HUES6 (cell line): Measurements from ENCODE around the gene NDUFS4.

Experiments
- H3K27ac ChIP-seq: 2 replicates; pipeline ENCODE4 v1.7.0; 2013; ENCODE audit warnings: low read depth, mild to moderate bottlenecking, low read length, inconsistent platforms
- H3K27me3 ChIP-seq: 2 replicates; pipeline ENCODE4 v1.6.1; 2013; ENCODE audit warnings: low read length; ENCODE audit not compliant: control insufficient read depth, insufficient read depth
- H3K36me3 ChIP-seq: 2 replicates; pipeline ENCODE4 v1.6.1; 2013; ENCODE audit warnings: low read length; ENCODE audit not compliant: control insufficient read depth, insufficient read depth
- H3K4me1 ChIP-seq: 2 replicates; pipeline ENCODE4 v1.6.1; 2013; ENCODE audit warnings: low read length; ENCODE audit not compliant: control insufficient read depth, insufficient read depth
- H3K4me3 ChIP-seq: 2 replicates; pipeline ENCODE4 v1.5.1; 2013; ENCODE audit warnings: low read depth, low read length
- H3K9ac ChIP-seq: one replicate; pipeline ENCODE4 v1.6.1; 2013; ENCODE audit warnings: mild to moderate bottlenecking, low read length
- H3K9me3 ChIP-seq: 2 replicates; pipeline ENCODE4 v1.6.1; 2013; ENCODE audit warnings: low read depth, low read length; ENCODE audit not compliant: control insufficient read depth, insufficient read depth

The NDUFS4 gene

GRCh38 chr5:53571403-53571802 is 11.0 kb downstream of the NDUFS4 start:
- H3K36me3 ChIP-seq = peaks cover 2% of the 10 kb centered on the region; the same call in 1 of the 2 replicates
- no peaks in the 10 kb centered on the region; the same call in 1 of the 2 replicates for H3K9me3 ChIP-seq
- no peaks in the 10 kb centered on the region for H3K27me3 ChIP-seq
- no peaks in the 10 kb centered on the region for H3K4me1 ChIP-seq
- H3K9ac ChIP-seq = no peak overlapping the region
- no peak overlapping the region for H3K27ac ChIP-seq
- no peak overlapping the region for H3K4me3 ChIP-seq

- H3K4me1 ChIP-seq = no peaks in the 10 kb centered on the region
- H3K9me3 ChIP-seq = no peaks in the 10 kb centered on the region; the same call in 1 of the 2 replicates
- no peak overlapping the region for H3K9ac ChIP-seq
- no peaks in the 10 kb centered on the region for H3K27me3 ChIP-seq
- no peaks in the 10 kb centered on the region; the same call in 1 of the 2 replicates for H3K36me3 ChIP-seq
- H3K27ac ChIP-seq = no peak overlapping the region
- no peak overlapping the region for H3K4me3 ChIP-seq
Observed at GRCh38 chr5:53575101-53575500, 14.7 kb downstream of the NDUFS4 start.

DNA sequence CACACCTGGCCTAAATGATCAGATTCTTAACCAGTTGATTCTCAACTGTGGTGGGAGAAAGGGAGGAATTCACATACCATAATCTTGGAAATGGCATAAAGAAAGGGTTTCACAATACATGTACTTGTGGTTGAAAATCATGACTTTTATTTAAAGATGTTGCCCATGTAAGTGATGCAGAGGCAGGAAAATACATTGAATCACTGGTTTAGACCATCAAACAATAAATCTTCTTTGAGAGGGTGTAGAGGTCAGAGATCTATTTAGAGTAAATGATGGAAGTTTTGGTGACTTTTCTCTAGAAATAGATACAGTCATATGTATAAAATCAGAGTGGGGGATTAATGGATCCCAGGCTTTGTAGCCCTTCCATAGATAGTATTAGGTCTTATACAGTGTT is 15.4 kb downstream of the NDUFS4 start:
- Histone ChIP-seq H3K4me1 (no peaks in the 10 kb centered on the region), H3K27ac (no peak overlapping the region), H3K27me3 (no peaks in the 10 kb centered on the region), H3K9me3 (no peaks in the 10 kb centered on the region; the same call in 1 of the 2 replicates), H3K36me3 (no peaks in the 10 kb centered on the region; the same call in 1 of the 2 replicates), H3K9ac (no peak overlapping the region), H3K4me3 (no peak overlapping the region)

- no peaks in the 10 kb centered on the region for H3K27me3 ChIP-seq
- H3K9me3 ChIP-seq = no peaks in the 10 kb centered on the region; the same call in 1 of the 2 replicates
- no peak overlapping the region for H3K4me3 ChIP-seq
- no peak overlapping the region for H3K9ac ChIP-seq
- no peaks in the 10 kb centered on the region; the same call in 1 of the 2 replicates for H3K36me3 ChIP-seq
- H3K27ac ChIP-seq = no peak overlapping the region
- H3K4me1 ChIP-seq = no peaks in the 10 kb centered on the region
Observed at GRCh38 chr5:53576674-53577073, 16.2 kb downstream of the NDUFS4 start.

- H3K4me1 ChIP-seq = no peaks in the 10 kb centered on the region
- no peaks in the 10 kb centered on the region; the same call in 1 of the 2 replicates for H3K36me3 ChIP-seq
- H3K9ac ChIP-seq = no peak overlapping the region
- no peaks in the 10 kb centered on the region; the same call in 1 of the 2 replicates for H3K9me3 ChIP-seq
- H3K4me3 ChIP-seq = no peak overlapping the region
- no peaks in the 10 kb centered on the region for H3K27me3 ChIP-seq
- H3K27ac ChIP-seq = no peak overlapping the region
Observed at GRCh38 chr5:53578854-53579253, 18.4 kb downstream of the NDUFS4 start.

GRCh38 chr5:53580547-53580946 is 20.1 kb downstream of the NDUFS4 start:
- H3K27me3 ChIP-seq = no peaks in the 10 kb centered on the region
- no peaks in the 10 kb centered on the region for H3K4me1 ChIP-seq
- no peaks in the 10 kb centered on the region; the same call in 1 of the 2 replicates for H3K9me3 ChIP-seq
- H3K36me3 ChIP-seq = no peaks in the 10 kb centered on the region; the same call in 1 of the 2 replicates
- H3K27ac ChIP-seq = no peak overlapping the region
- no peak overlapping the region for H3K9ac ChIP-seq
- H3K4me3 ChIP-seq = no peak overlapping the region

- Histone ChIP-seq H3K27ac (no peak overlapping the region), H3K36me3 (no peaks in the 10 kb centered on the region), H3K4me3 (no peak overlapping the region), H3K27me3 (no peaks in the 10 kb centered on the region), H3K9ac (no peak overlapping the region), H3K4me1 (no peaks in the 10 kb centered on the region), H3K9me3 (no peaks in the 10 kb centered on the region; the same call in 1 of the 2 replicates)
Observed at GRCh38 chr5:53582225-53582624, 21.8 kb downstream of the NDUFS4 start.

DNA sequence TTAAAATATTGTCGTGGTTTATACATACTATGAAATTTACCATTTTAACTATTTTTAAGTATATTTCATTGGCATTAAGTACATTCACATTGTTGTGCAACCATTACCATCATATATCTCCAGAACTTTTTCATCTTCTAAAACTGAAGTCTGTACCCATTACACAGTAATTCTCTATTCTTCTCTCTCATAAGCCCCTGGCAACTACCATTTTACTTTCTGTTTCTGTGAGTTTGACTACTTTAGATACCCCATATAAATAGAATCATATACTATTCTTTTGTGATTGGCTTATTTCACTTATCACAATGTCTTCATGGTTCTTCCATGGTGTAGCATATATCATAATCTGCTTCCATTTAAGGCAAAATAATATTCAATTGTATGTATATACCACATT is 30.3 kb downstream of the NDUFS4 start:
- Histone ChIP-seq H3K36me3 (no peaks in the 10 kb centered on the region), H3K27me3 (no peaks in the 10 kb centered on the region), H3K4me3 (no peak overlapping the region), H3K27ac (no peak overlapping the region), H3K9ac (no peak overlapping the region), H3K4me1 (no peaks in the 10 kb centered on the region), H3K9me3 (no peaks in the 10 kb centered on the region; the same call in 1 of the 2 replicates)

DNA sequence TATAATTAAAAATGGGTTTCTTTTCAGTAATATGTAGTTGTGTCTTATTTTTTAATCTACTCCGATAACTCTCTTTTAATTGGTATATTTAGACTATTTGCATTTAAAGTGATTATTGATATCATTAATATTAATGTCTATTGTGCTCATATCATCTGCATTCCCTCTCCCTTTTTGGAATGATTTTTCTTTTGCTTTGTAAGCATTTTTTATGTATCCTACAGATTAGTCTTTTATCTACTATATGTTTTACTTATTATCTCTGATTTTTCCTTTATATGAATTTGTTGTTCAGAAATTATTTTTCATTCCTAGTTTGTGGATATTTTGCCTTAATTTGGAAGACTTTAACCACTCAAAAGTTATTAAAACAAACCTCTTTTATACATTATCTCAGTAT is 34.0 kb downstream of the NDUFS4 start:
- H3K4me1 ChIP-seq = no peaks in the 10 kb centered on the region

DNA sequence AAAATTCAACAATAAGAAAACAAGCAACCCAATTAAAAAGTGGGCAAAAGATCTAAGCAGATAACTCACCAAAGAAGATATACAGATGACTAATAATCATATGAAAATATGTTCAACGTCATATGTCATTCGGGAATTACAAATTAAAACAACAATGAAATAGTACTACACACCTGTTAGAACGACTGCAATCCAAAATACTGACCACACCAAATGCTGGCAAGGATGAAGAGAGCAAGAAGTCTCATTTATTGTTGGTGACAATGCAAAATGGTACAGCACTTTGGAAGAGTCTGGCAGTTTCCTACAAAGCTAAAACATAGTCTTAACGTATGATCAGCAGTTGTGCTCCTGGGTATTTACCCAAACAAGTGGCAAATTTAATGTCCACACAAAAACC is 37.5 kb downstream of the NDUFS4 start:
- Histone ChIP-seq H3K4me3 (no peak overlapping the region), H3K9me3 (no peaks in the 10 kb centered on the region; the same call in 1 of the 2 replicates), H3K36me3 (peaks cover 2% of the 10 kb centered on the region), H3K4me1 (no peaks in the 10 kb centered on the region), H3K9ac (no peak overlapping the region), H3K27me3 (no peaks in the 10 kb centered on the region), H3K27ac (no peak overlapping the region)

More for the DNA sequence above, 34.0 kb downstream of the NDUFS4 start:
- H3K27ac ChIP-seq = no peak overlapping the region
- no peak overlapping the region for H3K9ac ChIP-seq
- no peak overlapping the region for H3K4me3 ChIP-seq
- no peaks in the 10 kb centered on the region for H3K27me3 ChIP-seq
- H3K36me3 ChIP-seq = peaks cover 2% of the 10 kb centered on the region
- no peaks in the 10 kb centered on the region; the same call in 1 of the 2 replicates for H3K9me3 ChIP-seq

- H3K27ac ChIP-seq = no peak overlapping the region
- H3K9me3 ChIP-seq = no peaks in the 10 kb centered on the region; the same call in 1 of the 2 replicates
- H3K4me1 ChIP-seq = no peaks in the 10 kb centered on the region
- no peak overlapping the region for H3K4me3 ChIP-seq
- no peaks in the 10 kb centered on the region for H3K27me3 ChIP-seq
- no peak overlapping the region for H3K9ac ChIP-seq
- H3K36me3 ChIP-seq = peaks cover 22% of the 10 kb centered on the region
Observed at GRCh38 chr5:53601570-53601969, 41.1 kb downstream of the NDUFS4 start.
